ENCODE measurements around the gene FLYWCH1.
A peak's percentile ranks its signal among the peaks of the same experiment; 100 is the strongest.

FLYWCH1 gene

DNA sequence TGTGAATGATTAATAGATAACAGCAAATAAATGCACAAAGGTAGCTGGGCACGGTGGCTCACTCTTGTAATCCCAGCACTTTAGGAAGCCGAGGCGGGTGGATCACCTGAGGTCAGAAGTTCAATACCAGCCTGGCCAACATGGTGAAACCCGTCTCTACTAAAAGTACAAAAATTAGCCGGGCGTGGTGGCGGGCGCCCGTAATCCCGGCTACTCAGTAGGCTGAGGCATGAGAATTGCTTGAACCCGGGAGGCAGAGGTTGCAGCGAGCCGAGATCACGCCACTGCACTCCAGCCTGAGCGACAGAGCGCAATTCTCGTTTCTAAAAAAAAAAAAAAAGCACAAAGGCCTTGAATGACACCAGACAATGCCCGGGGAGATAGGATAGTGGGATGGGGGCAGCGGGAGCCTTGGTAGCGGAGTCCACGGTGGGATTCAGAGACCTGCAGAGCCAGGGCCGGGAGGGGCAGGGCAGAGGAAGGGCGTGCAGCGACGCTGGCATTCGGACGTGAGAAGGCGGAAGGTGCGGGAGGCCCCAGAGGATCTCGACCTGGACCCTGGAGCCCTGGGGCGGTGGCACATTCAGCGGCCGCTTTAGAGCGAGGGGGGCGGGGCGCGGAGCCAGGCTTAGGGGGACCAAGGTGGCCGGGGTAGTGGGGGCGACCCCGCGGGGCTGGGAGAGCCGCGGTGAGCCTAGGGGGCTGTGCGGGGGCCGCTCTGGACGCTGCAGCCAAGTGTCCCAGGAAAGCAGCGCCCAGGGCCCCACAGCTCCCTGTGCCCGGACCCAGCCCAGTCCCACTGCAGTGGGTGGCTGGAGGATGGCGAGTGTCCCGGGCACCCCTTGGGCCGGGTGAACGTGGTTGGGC, 29.7 kb upstream of the FLYWCH1 start:
- Histone ChIP-seq H3K4me1 (ENCODE audit: control insufficient read depth, insufficient read depth, low read length, poor library complexity, severe bottlenecking) (no peaks in the 10 kb centered on the region), H3K9me3 (ENCODE audit: control insufficient read depth, low read length) (peaks cover 8% of the 10 kb centered on the region), H3K4me3 (ENCODE audit: extremely low read depth, insufficient read depth, low read length, poor library complexity, severe bottlenecking) (peak overlapping the region; percentile 79), H3K36me3 (ENCODE audit: control insufficient read depth, insufficient read depth, low read length) (no peaks in the 10 kb centered on the region), H3K27ac (ENCODE audit: low read depth, low read length, severe bottlenecking) (peak overlapping the region; percentile 3)
- 23% methylated on average over 41 to 50 of the region's 52 CpGs for WGBS, 2 experiments (ENCODE audit: insufficient coverage in 2 of 2)

DNA sequence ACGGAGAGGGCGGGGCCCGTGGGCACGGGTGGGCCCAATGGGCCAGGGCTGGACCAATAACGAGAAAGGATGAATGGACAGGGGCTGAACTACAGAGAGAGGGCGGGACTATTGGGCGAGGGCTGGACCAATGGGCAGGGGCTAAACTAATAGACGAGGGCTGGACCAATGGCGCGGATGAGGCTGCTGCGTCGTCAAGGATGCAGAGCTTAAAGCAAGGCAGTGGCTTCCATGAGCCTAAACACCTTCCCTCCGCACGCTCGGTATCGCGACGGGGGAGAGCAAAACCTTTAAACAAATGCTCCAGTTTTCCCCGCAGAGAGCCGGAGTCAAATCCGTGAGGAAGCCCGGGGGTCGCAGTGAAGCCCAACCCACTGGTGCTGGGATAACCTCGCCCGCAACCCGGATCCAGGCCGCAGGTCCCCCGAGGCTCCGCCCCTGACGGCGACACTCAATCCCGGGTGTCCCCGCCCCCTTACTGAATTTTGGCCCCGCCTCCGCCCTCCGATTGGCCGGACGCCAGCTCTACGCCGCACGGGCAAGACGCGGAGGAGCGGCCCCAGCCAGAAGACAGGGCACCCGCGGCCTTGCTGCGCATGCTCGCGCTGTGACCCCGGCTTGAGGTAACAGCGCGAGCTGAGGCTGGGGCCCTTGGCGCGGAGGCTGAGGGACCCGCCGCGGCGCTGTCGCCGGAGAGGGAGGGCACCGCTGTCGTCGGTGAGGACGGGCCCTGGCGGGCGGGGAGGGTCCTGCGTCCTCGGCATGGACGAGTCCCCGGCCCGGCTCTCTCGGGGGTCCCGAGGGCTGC, 28.9 kb upstream of the FLYWCH1 start, which contains the start of gene FLYWCH2:
Gene FLYWCH2, plus strand, starts transcription at position 566 of the 808 bp plus-strand sequence. CDS start 13,235 bp downstream, outside the sequence.
- H3K27ac ChIP-seq (ENCODE audit: low read depth, low read length, severe bottlenecking) = peak within 1 kb of the TSS; percentile 81
- H3K36me3 ChIP-seq (ENCODE audit: control insufficient read depth, insufficient read depth, low read length) = no peaks in the 10 kb centered on the region
- 0 to 1% methylated on average over 51 to 68 of the region's 73 CpGs for WGBS, 2 experiments (ENCODE audit: insufficient coverage in 2 of 2)
- H3K4me1 ChIP-seq (ENCODE audit: control insufficient read depth, insufficient read depth, low read length, poor library complexity, severe bottlenecking) = no peaks in the 10 kb centered on the region
- H3K9me3 ChIP-seq (ENCODE audit: control insufficient read depth, low read length) = peaks cover 8% of the 10 kb centered on the region
- H3K4me3 ChIP-seq (ENCODE audit: extremely low read depth, insufficient read depth, low read length, poor library complexity, severe bottlenecking) = peak within 1 kb of the TSS; percentile 79

DNA sequence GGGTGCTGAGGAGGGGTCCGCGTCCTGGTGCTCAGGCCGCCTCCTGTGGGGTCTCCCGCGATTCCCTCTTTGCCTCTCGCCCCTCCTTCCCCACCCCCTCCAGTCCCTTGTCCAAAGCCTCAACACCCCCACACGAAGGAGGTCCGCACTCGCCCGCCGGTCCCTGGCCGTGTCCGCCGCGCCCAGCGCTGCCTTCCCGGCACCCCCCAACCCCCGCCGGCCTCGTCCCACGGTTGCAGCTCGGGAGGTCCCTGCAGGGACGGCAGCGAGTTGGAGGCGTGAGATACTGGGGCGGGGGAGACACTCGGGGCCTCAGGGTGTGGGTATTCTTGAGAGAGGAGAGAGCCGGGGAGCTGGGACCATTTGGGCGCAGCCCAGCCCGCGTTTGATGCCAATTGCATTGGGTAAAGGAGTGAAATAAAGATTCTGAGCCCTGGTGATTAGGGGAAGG, 28.2 kb upstream of the FLYWCH1 start:
- Histone ChIP-seq H3K4me1 (ENCODE audit: control insufficient read depth, insufficient read depth, low read length, poor library complexity, severe bottlenecking) (no peaks in the 10 kb centered on the region), H3K4me3 (ENCODE audit: extremely low read depth, insufficient read depth, low read length, poor library complexity, severe bottlenecking) (peak overlapping the region; percentile 79), H3K27ac (ENCODE audit: low read depth, low read length, severe bottlenecking) (peak overlapping the region; percentile 5), H3K9me3 (ENCODE audit: control insufficient read depth, low read length) (peaks cover 8% of the 10 kb centered on the region), H3K36me3 (ENCODE audit: control insufficient read depth, insufficient read depth, low read length) (no peaks in the 10 kb centered on the region)
- 0 to 10% methylated on average over 7 to 13 of the region's 31 CpGs for WGBS, 2 experiments (ENCODE audit: insufficient coverage in 2 of 2)

DNA sequence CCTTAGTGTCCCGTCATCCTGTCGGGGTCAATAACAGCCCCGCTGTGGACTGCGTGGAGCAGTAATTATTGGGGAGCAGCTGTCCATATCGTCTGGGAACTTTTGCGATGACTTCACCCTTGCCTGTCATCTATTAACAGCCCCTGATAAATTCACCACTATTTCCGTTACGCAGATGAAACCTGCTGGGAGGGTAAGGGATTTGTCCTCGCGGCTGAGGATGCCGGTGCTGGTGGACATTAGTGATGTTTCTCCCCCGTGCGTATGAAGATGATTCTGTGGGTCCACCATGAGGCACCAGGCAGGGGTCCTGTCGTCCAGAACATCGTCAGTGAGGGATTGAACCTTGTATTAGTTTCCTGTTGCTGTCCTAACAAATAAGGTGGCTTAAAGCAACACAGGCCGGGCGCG, 27.7 kb upstream of the FLYWCH1 start:
- Histone ChIP-seq H3K9me3 (ENCODE audit: control insufficient read depth, low read length) (peaks cover 8% of the 10 kb centered on the region), H3K4me1 (ENCODE audit: control insufficient read depth, insufficient read depth, low read length, poor library complexity, severe bottlenecking) (no peaks in the 10 kb centered on the region), H3K4me3 (ENCODE audit: extremely low read depth, insufficient read depth, low read length, poor library complexity, severe bottlenecking) (peak overlapping the region; percentile 79), H3K36me3 (ENCODE audit: control insufficient read depth, insufficient read depth, low read length) (no peaks in the 10 kb centered on the region), H3K27ac (ENCODE audit: low read depth, low read length, severe bottlenecking) (no peak overlapping the region)
- WGBS, 2 experiments (ENCODE audit: insufficient coverage in 2 of 2) = 85 to 87% methylated on average over 16 to 17 of the region's 18 CpGs

DNA sequence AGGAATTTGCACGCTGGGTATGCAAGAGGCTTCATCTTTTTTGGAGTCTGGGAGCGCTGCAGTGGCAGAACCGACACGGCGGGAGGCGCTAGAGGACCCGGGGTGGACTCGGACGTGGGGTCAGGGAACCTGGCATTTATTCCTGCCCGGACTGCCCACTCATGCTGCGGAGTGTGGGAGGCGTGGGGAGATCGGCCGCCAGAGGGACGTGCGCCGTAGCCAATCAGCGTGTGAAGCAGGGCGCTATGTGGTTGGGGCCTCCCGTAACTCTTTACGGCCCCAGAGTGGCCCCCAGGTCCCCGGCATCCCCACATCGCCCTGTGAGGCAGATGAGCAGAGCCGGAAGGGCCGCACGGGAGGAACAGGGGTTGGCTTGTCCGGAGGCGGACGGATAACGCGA, 17.5 kb upstream of the FLYWCH1 start:
- H3K4me1 ChIP-seq (ENCODE audit: control insufficient read depth, insufficient read depth, low read length, poor library complexity, severe bottlenecking) = peaks cover 10% of the 10 kb centered on the region
- H3K27ac ChIP-seq (ENCODE audit: low read depth, low read length, severe bottlenecking) = no peak overlapping the region
- H3K4me3 ChIP-seq (ENCODE audit: extremely low read depth, insufficient read depth, low read length, poor library complexity, severe bottlenecking) = no peak overlapping the region
- H3K9me3 ChIP-seq (ENCODE audit: control insufficient read depth, low read length) = no peaks in the 10 kb centered on the region
- 92 to 93% methylated on average over 27 to 31 of the region's 31 CpGs for WGBS, 2 experiments (ENCODE audit: insufficient coverage in 2 of 2)
- H3K36me3 ChIP-seq (ENCODE audit: control insufficient read depth, insufficient read depth, low read length) = no peaks in the 10 kb centered on the region

DNA sequence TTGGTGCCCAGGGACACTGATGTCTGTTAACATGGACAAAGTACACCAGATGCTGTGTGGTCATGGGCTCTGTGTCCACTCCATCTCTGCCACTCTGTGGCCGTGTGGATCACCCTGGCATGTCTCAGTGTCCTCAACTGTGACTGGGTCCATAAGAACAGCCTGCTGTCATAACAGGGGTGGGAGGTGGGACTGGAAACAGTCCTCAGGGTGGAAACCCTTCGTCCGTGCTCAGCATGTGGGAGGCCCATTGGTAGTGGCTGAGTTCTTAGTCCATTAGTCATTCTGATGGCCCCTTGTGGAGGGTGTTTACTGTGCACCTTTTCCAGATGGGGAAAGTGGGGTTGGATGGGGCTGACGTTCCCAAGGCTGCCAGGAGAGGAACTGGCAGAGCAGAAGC, 15.9 kb upstream of the FLYWCH1 start:
- Histone ChIP-seq H3K4me3 (ENCODE audit: extremely low read depth, insufficient read depth, low read length, poor library complexity, severe bottlenecking) (no peak overlapping the region), H3K36me3 (ENCODE audit: control insufficient read depth, insufficient read depth, low read length) (no peaks in the 10 kb centered on the region), H3K4me1 (ENCODE audit: control insufficient read depth, insufficient read depth, low read length, poor library complexity, severe bottlenecking) (peaks cover 10% of the 10 kb centered on the region), H3K27ac (ENCODE audit: low read depth, low read length, severe bottlenecking) (no peak overlapping the region), H3K9me3 (ENCODE audit: control insufficient read depth, low read length) (no peaks in the 10 kb centered on the region)
- 0% methylated on average over 1 of the region's 4 CpGs for WGBS, 2 experiments (ENCODE audit: insufficient coverage in 2 of 2)

DNA sequence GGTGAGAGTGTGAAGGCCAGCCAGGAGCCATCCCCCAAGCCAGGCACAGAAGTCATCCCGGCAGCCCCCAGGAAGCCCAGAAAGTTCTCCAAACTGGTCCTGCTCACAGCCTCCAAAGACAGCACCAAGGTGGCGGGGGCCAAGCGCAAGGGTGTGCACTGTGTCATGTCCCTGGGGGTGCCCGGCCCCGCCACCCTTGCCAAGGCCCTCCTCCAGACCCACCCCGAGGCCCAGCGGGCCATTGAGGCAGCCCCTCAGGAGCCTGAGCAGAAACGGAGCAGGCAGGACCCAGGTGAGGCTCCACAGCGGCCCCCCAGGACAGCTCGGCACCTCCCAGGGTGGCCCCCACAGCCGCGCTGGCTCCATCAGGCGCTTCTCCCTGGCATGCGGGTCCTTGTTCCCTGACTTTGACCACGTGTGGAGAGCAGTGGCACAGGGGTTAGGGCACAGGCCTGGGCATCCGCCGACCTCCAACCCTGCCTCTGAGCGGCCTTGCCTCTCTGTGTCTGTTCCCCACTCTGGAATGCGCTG, 15.2 kb upstream of the FLYWCH1 start:
- H3K9me3 ChIP-seq (ENCODE audit: control insufficient read depth, low read length) = no peaks in the 10 kb centered on the region
- peaks cover 10% of the 10 kb centered on the region for H3K4me1 ChIP-seq (ENCODE audit: control insufficient read depth, insufficient read depth, low read length, poor library complexity, severe bottlenecking)
- no peak overlapping the region for H3K27ac ChIP-seq (ENCODE audit: low read depth, low read length, severe bottlenecking)
- WGBS, 2 experiments (ENCODE audit: insufficient coverage in 2 of 2) = 93 to 94% methylated on average over 17 of the region's 19 CpGs
- no peak overlapping the region for H3K4me3 ChIP-seq (ENCODE audit: extremely low read depth, insufficient read depth, low read length, poor library complexity, severe bottlenecking)
- H3K36me3 ChIP-seq (ENCODE audit: control insufficient read depth, insufficient read depth, low read length) = no peaks in the 10 kb centered on the region

DNA sequence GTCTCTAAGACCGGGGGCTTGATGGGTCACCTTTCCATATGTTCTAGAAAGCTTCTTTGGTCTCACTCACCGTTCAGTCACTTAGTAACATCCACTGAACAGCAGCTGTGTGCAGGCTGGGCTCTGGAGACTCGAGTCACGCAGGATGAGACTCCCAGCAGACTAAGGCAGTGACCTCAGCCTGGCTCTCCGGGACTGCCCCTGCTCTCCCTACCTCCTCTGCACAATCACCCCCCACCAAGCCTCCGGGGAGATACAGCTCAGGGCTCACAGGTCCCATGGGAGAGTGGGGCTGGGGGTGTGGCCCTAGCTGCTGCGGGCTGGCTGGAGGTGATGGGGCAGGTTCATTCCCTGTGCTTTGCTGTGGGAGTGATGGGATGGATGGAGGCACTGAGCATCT, 14.6 kb upstream of the FLYWCH1 start:
- Histone ChIP-seq H3K4me3 (ENCODE audit: extremely low read depth, insufficient read depth, low read length, poor library complexity, severe bottlenecking) (no peak overlapping the region), H3K36me3 (ENCODE audit: control insufficient read depth, insufficient read depth, low read length) (no peaks in the 10 kb centered on the region), H3K4me1 (ENCODE audit: control insufficient read depth, insufficient read depth, low read length, poor library complexity, severe bottlenecking) (peaks cover 10% of the 10 kb centered on the region), H3K27ac (ENCODE audit: low read depth, low read length, severe bottlenecking) (no peak overlapping the region), H3K9me3 (ENCODE audit: control insufficient read depth, low read length) (no peaks in the 10 kb centered on the region)
- 97 to 98% methylated on average over 4 to 5 of the region's 7 CpGs for WGBS, 2 experiments (ENCODE audit: insufficient coverage in 2 of 2)

DNA sequence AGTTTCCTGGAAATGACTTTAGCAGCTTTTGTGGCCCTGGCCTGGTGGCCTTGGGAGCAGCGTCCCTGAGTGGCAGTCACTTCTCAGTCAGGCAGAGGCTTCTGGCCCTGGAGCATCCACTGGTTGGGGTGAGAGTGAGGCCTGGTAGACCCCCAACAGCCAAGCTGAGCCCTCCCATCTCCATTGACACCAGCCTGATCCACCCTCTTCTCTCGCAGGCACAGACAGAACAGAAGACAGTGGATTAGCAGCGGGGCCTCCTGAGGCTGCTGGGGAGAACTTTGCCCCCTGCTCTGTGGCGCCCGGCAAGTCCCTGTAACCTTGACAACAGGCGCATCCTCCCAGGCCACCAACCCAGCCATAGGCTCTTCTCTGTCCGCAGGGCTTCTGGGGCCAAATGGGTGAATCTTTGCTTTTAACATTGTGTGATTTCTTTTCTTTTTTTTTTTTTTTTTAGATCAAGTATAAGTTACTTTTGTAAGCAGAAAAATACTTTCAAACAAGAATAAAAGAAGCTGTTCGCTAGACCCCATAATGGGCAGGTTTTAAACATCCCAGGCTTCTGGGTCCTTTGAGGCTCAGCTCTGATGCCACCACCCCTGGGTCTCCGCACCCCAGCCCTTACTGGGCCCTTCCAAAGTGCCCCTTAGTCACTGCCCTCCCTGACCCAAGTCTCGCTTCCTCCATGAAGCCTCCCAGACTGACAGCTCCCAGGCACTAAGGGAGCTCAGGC, 12.7 kb upstream of the FLYWCH1 start:
- Histone ChIP-seq H3K4me3 (ENCODE audit: extremely low read depth, insufficient read depth, low read length, poor library complexity, severe bottlenecking) (no peak overlapping the region), H3K36me3 (ENCODE audit: control insufficient read depth, insufficient read depth, low read length) (no peaks in the 10 kb centered on the region), H3K9me3 (ENCODE audit: control insufficient read depth, low read length) (no peaks in the 10 kb centered on the region), H3K27ac (ENCODE audit: low read depth, low read length, severe bottlenecking) (no peak overlapping the region), H3K4me1 (ENCODE audit: control insufficient read depth, insufficient read depth, low read length, poor library complexity, severe bottlenecking) (peaks cover 13% of the 10 kb centered on the region)
- 86 to 93% methylated on average over 6 to 7 of the region's 10 CpGs for WGBS, 2 experiments (ENCODE audit: insufficient coverage in 2 of 2)

DNA sequence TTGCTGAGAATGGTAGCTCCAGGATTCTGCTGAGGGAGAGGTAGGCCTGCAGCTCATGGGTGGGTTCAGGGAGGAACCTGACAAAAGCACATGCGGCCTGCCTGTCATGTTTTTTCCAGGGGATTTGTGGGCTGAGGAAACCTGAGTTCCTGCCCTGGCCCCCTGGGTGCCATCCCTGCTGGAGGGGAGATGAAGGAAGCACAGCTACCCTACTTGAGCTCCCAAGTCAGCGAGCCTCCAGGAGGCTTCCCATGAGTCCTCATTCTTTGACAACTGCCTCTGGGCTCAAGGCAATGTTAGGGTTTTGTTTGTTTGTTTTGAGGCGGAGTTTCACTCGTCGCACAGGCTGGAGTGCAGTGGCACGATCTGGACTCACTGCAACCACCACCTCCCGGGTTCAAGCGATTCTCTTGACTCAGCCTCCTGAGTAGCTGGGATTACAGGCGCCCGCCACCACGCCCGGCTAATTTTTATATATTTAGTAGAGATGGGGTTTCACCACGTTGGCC, 12.1 kb upstream of the FLYWCH1 start:
- H3K9me3 ChIP-seq (ENCODE audit: control insufficient read depth, low read length) = no peaks in the 10 kb centered on the region
- H3K4me3 ChIP-seq (ENCODE audit: extremely low read depth, insufficient read depth, low read length, poor library complexity, severe bottlenecking) = no peak overlapping the region
- 96 to 98% methylated on average over 11 of the region's 13 CpGs for WGBS, 2 experiments (ENCODE audit: insufficient coverage in 2 of 2)
- H3K36me3 ChIP-seq (ENCODE audit: control insufficient read depth, insufficient read depth, low read length) = no peaks in the 10 kb centered on the region
- peaks cover 13% of the 10 kb centered on the region for H3K4me1 ChIP-seq (ENCODE audit: control insufficient read depth, insufficient read depth, low read length, poor library complexity, severe bottlenecking)
- no peak overlapping the region for H3K27ac ChIP-seq (ENCODE audit: low read depth, low read length, severe bottlenecking)
